Measurements from ENCODE around the gene ANKRD39.

Gene ANKRD39

DNA sequence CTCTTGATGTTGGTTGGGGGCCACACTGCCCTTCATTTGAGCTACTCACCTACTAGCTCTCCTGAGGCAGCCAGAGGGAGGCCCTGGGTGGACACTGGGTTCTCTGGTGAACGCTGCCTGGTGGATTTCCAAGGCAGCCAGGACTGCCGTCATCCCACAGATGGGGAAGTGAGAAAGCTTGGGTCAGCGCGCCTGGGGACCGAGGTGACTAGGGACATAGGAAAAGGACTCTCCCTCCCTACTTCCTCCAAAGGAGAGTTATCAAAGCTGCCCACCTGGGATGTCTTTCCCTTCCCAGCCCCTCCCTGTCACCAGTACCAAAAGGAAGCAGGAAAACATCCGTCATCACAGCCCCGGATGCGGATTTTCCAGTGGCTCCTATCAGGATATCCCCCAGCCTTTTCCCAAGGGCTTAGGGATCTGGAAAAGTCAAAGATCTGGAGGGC is 15.9 kb upstream of the ANKRD39 start:
- TF ChIP-seq POLR2AphosphoS5 (IDR thresholded peaks at IDR 0.05; ENCODE audit: low read depth, low read length) (no peak), POU2F2 (IDR thresholded peaks at IDR 0.05; ENCODE audit: low read depth, low read length) (no peak), SPI1 (IDR thresholded peaks at IDR 0.05; ENCODE audit: low read depth, low read length) (peak; percentile 77), TAF1 (IDR thresholded peaks at IDR 0.05; ENCODE audit: low read depth, low read length) (no peak)
- FAIRE-seq = no peak
- DNase-seq (ENCODE audit: insufficient read length, low spot score) = no peak

DNA sequence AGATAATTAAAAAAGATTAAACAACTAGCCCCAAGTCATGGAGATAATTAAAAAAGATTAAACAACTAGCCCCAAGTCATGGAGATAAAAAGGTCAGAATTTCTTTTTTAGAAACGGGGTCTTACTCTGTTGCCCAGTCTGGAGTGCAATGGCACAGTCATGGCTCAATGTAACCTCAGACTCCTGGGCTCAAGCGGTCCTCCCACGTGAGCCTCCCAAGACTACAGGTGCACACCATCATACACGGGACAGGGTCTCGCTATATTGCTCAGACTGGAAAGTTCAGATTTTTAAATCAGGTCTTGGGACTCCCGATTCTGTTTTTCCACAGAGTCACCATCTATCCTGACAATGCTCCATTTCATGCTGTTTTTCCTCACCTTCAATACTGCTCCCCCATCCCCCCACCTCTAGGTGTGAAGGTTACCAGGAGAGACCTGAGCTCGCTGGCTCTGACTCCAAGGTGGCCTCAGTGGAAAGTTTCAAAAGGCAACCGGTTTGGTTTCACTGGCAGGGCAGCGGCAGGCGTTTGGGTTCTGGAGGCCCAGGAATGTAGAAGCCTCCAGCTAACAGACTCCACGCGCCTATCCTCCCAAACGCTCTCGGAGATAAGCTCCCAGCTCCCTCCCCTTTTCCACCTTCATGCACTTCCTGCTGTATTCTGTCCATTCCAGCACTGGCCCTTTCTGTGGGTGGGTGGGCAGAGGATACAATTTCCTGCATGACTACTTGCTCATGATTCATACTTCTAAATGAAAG is 15.0 kb upstream of the ANKRD39 start:
- TF ChIP-seq POLR2A (IDR thresholded peaks at IDR 0.05; ENCODE audit: low read depth, low read length) = no peak
- no peak for TF ChIP-seq POU2F2 (IDR thresholded peaks at IDR 0.05; ENCODE audit: low read depth, low read length)
- TF ChIP-seq SPI1 (IDR thresholded peaks at IDR 0.05; ENCODE audit: low read depth, low read length) = no peak
- no peak for TF ChIP-seq PAX5 (IDR thresholded peaks at IDR 0.05; ENCODE audit: insufficient read depth, low read length, severe bottlenecking)
- no peak for TF ChIP-seq POLR2AphosphoS5 (IDR thresholded peaks at IDR 0.05; ENCODE audit: low read depth, low read length)
- TF ChIP-seq TAF1 (IDR thresholded peaks at IDR 0.05; ENCODE audit: low read depth, low read length) = no peak
- FAIRE-seq (no peak), DNase-seq (ENCODE audit: insufficient read length, low spot score) (no peak)

DNA sequence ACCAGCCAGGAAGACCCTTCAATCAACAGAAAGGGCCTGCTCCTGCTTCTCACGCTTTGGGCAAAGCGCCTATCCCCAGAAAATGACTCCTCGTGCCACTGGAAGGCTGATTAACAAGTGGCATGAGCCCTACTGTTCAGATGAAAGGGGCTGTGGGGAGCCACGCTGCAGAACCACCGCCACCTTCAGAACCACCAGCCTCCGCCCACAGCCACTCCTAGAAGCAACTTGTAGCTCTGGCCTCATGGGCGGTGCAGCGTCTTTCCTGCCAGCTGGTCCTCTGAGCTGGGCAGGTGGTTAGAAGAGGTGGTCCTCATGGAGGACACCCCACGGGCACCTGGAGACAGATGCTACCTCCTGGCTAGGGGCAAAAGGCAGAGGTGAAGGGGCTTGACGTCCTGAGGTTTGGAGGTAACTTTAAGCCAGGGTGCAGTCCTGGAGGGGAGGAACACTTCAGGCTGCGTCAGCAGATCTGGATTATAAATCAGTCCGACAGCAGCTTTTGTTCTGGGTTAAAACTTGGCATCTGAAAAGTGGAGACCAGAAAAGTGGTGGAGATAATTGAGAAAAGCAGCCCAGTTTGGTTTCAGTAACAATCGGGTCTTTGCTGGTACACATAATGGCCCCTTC is 12.9 kb upstream of the ANKRD39 start:
- no peak for TF ChIP-seq POLR2AphosphoS5 (IDR thresholded peaks at IDR 0.05; ENCODE audit: low read depth, low read length)
- TF ChIP-seq SPI1 (IDR thresholded peaks at IDR 0.05; ENCODE audit: low read depth, low read length) = no peak
- no peak for TF ChIP-seq POU2F2 (IDR thresholded peaks at IDR 0.05; ENCODE audit: low read depth, low read length)
- no peak for TF ChIP-seq TAF1 (IDR thresholded peaks at IDR 0.05; ENCODE audit: low read depth, low read length)
- TF ChIP-seq POLR2A (IDR thresholded peaks at IDR 0.05; ENCODE audit: low read depth, low read length) = no peak
- no peak for TF ChIP-seq PAX5 (IDR thresholded peaks at IDR 0.05; ENCODE audit: insufficient read depth, low read length, severe bottlenecking)
- FAIRE-seq (no peak), DNase-seq (ENCODE audit: insufficient read length, low spot score) (no peak)

- no peak for FAIRE-seq
- peak; percentile 62 for DNase-seq (ENCODE audit: insufficient read length, low spot score)
- TF ChIP-seq POLR2AphosphoS5 (IDR thresholded peaks at IDR 0.05; ENCODE audit: low read depth, low read length) (no peak), TAF1 (IDR thresholded peaks at IDR 0.05; ENCODE audit: low read depth, low read length) (no peak), POU2F2 (IDR thresholded peaks at IDR 0.05; ENCODE audit: low read depth, low read length) (no peak), SPI1 (IDR thresholded peaks at IDR 0.05; ENCODE audit: low read depth, low read length) (no peak), PAX5 (IDR thresholded peaks at IDR 0.05; ENCODE audit: insufficient read depth, low read length, severe bottlenecking) (no peak), POLR2A (IDR thresholded peaks at IDR 0.05; ENCODE audit: low read depth, low read length) (no peak)
Measured at GRCh38 chr2:96869822-96870625, 12.2 kb upstream of the ANKRD39 start, which contains the start of gene SEMA4C. SEMA4C (minus strand) TSS chr2:96870080; CDS start chr2:96867886, 2,194 bp downstream.

DNA sequence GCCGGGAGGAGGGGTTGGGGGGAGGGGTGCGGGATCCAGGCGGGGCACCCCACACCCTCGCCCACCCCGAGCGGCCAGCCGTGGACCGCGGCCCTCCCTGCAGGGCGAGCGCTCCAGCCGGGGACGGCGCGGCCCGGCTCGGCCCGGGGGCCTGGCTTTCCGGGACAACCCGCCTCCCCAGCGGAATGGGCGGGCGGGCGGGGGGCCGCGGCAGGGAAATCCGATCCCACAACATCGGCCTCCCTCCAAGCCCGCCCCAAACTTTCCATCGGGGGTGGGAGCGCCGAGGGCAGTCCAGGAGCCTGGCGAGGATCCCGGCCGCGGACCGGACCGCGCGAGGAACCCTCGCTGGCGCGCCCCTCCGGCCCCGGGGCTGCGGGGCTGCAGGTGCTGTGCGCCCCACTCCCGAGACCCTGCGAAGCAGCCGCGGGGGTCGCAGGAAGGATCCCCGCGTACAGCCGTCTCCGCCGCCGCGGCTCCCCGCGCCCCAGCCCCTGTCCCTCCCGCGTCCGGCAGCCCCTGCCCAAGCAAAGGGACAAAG is 11.5 kb upstream of the ANKRD39 start:
- FAIRE-seq (no peak), DNase-seq (ENCODE audit: insufficient read length, low spot score) (no peak)
- TF ChIP-seq POLR2A (IDR thresholded peaks at IDR 0.05; ENCODE audit: low read depth, low read length) (no peak), TAF1 (IDR thresholded peaks at IDR 0.05; ENCODE audit: low read depth, low read length) (no peak), POU2F2 (IDR thresholded peaks at IDR 0.05; ENCODE audit: low read depth, low read length) (no peak), POLR2AphosphoS5 (IDR thresholded peaks at IDR 0.05; ENCODE audit: low read depth, low read length) (no peak), PAX5 (IDR thresholded peaks at IDR 0.05; ENCODE audit: insufficient read depth, low read length, severe bottlenecking) (no peak), SPI1 (IDR thresholded peaks at IDR 0.05; ENCODE audit: low read depth, low read length) (no peak)

DNA sequence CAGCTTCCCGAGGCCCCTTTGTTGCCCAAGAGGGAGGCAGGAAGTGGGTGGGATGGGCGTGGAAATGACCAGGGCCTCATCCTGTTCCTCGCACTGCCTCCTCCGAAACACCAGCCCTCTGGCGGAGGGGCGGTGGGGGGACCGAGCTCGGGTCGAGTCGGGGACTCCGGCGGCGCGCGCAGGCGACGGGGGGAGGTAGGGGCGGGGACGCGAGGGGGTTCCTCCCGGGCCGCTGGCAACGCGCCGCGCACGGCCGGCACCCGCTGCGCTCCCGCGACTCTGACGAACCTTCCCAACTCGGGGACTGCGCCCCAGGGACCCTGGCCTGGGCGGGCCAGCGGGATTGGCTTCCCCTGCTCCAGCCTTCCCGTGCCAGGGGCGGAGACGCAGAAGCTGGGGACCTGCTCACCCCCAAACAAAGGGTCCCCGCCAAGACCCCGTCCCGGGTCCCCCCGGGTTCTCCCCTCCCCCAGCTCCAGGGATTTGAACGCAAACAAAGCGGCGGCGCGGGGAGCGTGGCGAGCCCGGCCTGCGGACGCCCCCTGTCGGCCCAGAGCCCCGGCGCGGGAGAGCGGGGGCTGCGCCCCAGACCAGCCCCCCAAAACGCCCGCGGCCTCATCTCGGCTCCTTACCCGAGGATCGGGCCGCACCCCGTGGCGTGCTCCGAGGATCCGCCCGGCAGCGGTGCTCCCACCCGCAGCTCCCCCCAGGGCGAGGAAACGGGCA is 10.9 kb upstream of the ANKRD39 start:
- peak; percentile 89 for DNase-seq (ENCODE audit: insufficient read length, low spot score)
- TF ChIP-seq POLR2AphosphoS5 (IDR thresholded peaks at IDR 0.05; ENCODE audit: low read depth, low read length) = peak; percentile 74
- no peak for TF ChIP-seq TAF1 (IDR thresholded peaks at IDR 0.05; ENCODE audit: low read depth, low read length)
- TF ChIP-seq PAX5 (IDR thresholded peaks at IDR 0.05; ENCODE audit: insufficient read depth, low read length, severe bottlenecking) = no peak
- no peak for TF ChIP-seq SPI1 (IDR thresholded peaks at IDR 0.05; ENCODE audit: low read depth, low read length)
- no peak for TF ChIP-seq POU2F2 (IDR thresholded peaks at IDR 0.05; ENCODE audit: low read depth, low read length)
- TF ChIP-seq POLR2A (IDR thresholded peaks at IDR 0.05; ENCODE audit: low read depth, low read length) = peak; percentile 51
- FAIRE-seq = peak; percentile 72

- peak; percentile 59 for FAIRE-seq
- no peak for DNase-seq (ENCODE audit: insufficient read length, low spot score)
- TF ChIP-seq POLR2A (IDR thresholded peaks at IDR 0.05; ENCODE audit: low read depth, low read length) = no peak
- peak; percentile 63; the same call in 1 of the 2 replicates for TF ChIP-seq POU2F2 (IDR thresholded peaks at IDR 0.05; ENCODE audit: low read depth, low read length)
- TF ChIP-seq PAX5 (IDR thresholded peaks at IDR 0.05; ENCODE audit: insufficient read depth, low read length, severe bottlenecking) = no peak
- TF ChIP-seq TAF1 (IDR thresholded peaks at IDR 0.05; ENCODE audit: low read depth, low read length) = no peak
- no peak for TF ChIP-seq SPI1 (IDR thresholded peaks at IDR 0.05; ENCODE audit: low read depth, low read length)
- TF ChIP-seq POLR2AphosphoS5 (IDR thresholded peaks at IDR 0.05; ENCODE audit: low read depth, low read length) = no peak
Measured at GRCh38 chr2:96867756-96868554, 10.1 kb upstream of the ANKRD39 start.

Data from GM12891 (cell line).